Hepatocyte (in vitro differentiated cells): ENCODE results near the gene PKLR.

Experiments used
- EZH2phosphoT487 ChIP-seq: fragments of 200-600 bp; sonication (generic); IDR thresholded peaks from one replicate; pipeline ENCODE4 v1.6.1; 2018; ENCODE audit warnings: antibody characterized with exemption, mild to moderate bottlenecking, low read depth, moderate library complexity; ENCODE audit not compliant: unreplicated experiment, severe bottlenecking
- TF ChIP-seq, protein P1 (sequence below): fragments of 200-600 bp; sonication (generic); IDR thresholded peaks from 2 replicates; pipeline ENCODE4 v1.5.1; 2016; ENCODE audit warnings: antibody characterized with exemption, mild to moderate bottlenecking; ENCODE audit not compliant: poor library complexity

DNA sequence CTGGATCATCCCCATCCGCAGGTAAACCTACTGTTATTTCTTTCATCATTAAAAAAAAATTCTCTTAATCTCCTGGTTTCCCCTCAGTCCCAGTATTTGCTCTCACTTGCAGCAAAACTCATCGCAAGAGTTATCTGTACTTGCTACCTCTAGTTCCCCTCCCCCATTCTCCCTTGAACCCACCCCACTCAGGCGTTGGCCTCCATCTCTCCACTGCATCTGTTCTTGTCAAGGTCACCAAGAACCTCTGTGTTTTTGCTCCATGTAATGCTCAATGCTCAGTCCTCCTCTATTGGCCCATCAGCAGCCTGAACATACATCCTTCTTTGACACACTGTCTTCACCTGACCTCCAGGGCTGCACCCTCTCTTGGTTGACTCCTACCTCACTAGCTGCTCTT is 4.6 kb downstream of the PKLR start:
- no peak for TF ChIP-seq EZH2phosphoT487
- TF ChIP-seq, protein P1, sequence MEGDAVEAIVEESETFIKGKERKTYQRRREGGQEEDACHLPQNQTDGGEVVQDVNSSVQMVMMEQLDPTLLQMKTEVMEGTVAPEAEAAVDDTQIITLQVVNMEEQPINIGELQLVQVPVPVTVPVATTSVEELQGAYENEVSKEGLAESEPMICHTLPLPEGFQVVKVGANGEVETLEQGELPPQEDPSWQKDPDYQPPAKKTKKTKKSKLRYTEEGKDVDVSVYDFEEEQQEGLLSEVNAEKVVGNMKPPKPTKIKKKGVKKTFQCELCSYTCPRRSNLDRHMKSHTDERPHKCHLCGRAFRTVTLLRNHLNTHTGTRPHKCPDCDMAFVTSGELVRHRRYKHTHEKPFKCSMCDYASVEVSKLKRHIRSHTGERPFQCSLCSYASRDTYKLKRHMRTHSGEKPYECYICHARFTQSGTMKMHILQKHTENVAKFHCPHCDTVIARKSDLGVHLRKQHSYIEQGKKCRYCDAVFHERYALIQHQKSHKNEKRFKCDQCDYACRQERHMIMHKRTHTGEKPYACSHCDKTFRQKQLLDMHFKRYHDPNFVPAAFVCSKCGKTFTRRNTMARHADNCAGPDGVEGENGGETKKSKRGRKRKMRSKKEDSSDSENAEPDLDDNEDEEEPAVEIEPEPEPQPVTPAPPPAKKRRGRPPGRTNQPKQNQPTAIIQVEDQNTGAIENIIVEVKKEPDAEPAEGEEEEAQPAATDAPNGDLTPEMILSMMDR, result no peak
